Measurements from ENCODE around the gene SPAG9.
A peak's percentile ranks its signal among the peaks of the same experiment; 100 is the strongest.

- TF ChIP-seq CTCF (IDR thresholded peaks at IDR 0.05 in 4 of 5, conservative IDR thresholded peaks at IDR 0.05 in 1 of 5) (no peak), POLR2A (IDR thresholded peaks at IDR 0.05) (peak; percentile 60 to 66)
Observed at GRCh38 chr17:50952013-50952412, 168.7 kb downstream of the SPAG9 start.

All from gastrocnemius medialis (tissue), 4 donors.